PFSK-1 (cell line): ENCODE data around the gene DCAF11.

ENCODE experiments used
- FOXP2 ChIP-seq: optimal IDR thresholded peaks from 2 replicates; pipeline ENCODE3; 2011; ENCODE audit warnings: borderline replicate concordance, control low read depth, inconsistent platforms; ENCODE audit not compliant: insufficient read depth; ENCODE audit errors: extremely low read length, extremely low read depth
- POLR2AphosphoS5 ChIP-seq: IDR thresholded peaks from 2 replicates; pipeline ENCODE4 v1.6.1; 2012; ENCODE audit warnings: low read depth, mild to moderate bottlenecking, control low read depth, low read length, moderate library complexity
- REST ChIP-seq, 2 experiments: IDR thresholded peaks; 2 replicates each; pipeline versions ENCODE4 v1.6.1 to v1.8.0; 2011 to 2012; ENCODE audit warnings: low read depth in 2 of 2, low read length in 2 of 2, control low read depth in 1 of 2, inconsistent platforms in 1 of 2, mild to moderate bottlenecking in 1 of 2, moderate library complexity in 1 of 2; ENCODE audit not compliant: insufficient read depth in 1 of 2
- SIN3A ChIP-seq: IDR thresholded peaks from 2 replicates; pipeline ENCODE4 v1.6.1; 2012; ENCODE audit warnings: mild to moderate bottlenecking, low read length, moderate library complexity, borderline replicate concordance; ENCODE audit not compliant: insufficient read depth
- TAF1 ChIP-seq: IDR thresholded peaks from 2 replicates; pipeline ENCODE4 v1.6.1; 2012; ENCODE audit warnings: low read length, control low read depth, borderline replicate concordance; ENCODE audit not compliant: insufficient read depth

The DCAF11 gene

GRCh38 chr14:24171422-24172260 is 57.1 kb downstream of the DCAF11 start, which contains the start of gene REC8:
REC8 (plus strand) TSS chr14:24172080; CDS start chr14:24172553, 473 bp downstream.
- TF ChIP-seq TAF1 = no peak
- no peak for TF ChIP-seq REST (IDR thresholded peaks at IDR 0.05; ENCODE audit: insufficient read depth in 1 of 2, low read depth in 2 of 2, low read length in 2 of 2)
- TF ChIP-seq SIN3A = no peak
- no peak for TF ChIP-seq POLR2AphosphoS5
- TF ChIP-seq FOXP2 = no peak

- TF ChIP-seq TAF1 (no peak), REST (IDR thresholded peaks at IDR 0.05; ENCODE audit: insufficient read depth in 1 of 2, low read depth in 2 of 2, low read length in 2 of 2) (no peak), SIN3A (no peak), POLR2AphosphoS5 (no peak), FOXP2 (no peak)
Measured at GRCh38 chr14:24172261-24172860, 57.8 kb downstream of the DCAF11 start.

- TF ChIP-seq SIN3A = no peak
- TF ChIP-seq FOXP2 = no peak
- no peak for TF ChIP-seq POLR2AphosphoS5
- TF ChIP-seq REST (IDR thresholded peaks at IDR 0.05; ENCODE audit: insufficient read depth in 1 of 2, low read depth in 2 of 2, low read length in 2 of 2) = no peak
- TF ChIP-seq TAF1 = no peak
Measured at GRCh38 chr14:24172871-24173281, 58.3 kb downstream of the DCAF11 start.
